Measurements from ENCODE around the gene FBN2.

Gene FBN2

DNA sequence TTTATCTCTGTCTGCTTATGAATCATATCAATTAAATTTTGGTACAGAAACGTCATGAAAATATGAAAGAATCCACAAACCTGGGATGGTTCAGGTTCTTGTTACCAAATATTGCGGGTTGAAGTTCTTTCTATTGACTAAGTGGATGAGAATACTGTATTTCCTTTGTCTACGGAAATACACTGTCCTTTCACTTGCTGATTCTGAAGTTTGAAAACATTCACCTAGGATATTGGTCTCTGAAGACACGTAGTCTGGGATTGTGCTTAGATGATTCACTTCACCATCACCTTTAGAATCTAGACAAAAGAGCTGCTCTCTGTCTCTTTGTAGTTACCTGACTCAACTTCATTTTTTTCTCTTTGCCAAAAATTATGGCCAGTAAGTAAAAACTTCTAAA is 222.4 kb downstream of the FBN2 start:
- H3K9me3 ChIP-seq (ENCODE audit: control insufficient read depth, low read length): no peaks in the 10 kb centered on the region
- H3K9ac ChIP-seq (ENCODE audit: low read length): no peak overlapping the region
- H3K4me1 ChIP-seq (ENCODE audit: control insufficient read depth, insufficient read depth, low read length): no peaks in the 10 kb centered on the region
- H3K27me3 ChIP-seq (ENCODE audit: control insufficient read depth, insufficient read depth, low read length): no peaks in the 10 kb centered on the region
- no peaks in the 10 kb centered on the region for H3K36me3 ChIP-seq (ENCODE audit: control insufficient read depth, insufficient read depth, low read length)
- H3K4me3 ChIP-seq (ENCODE audit: low read length): no peak overlapping the region

DNA sequence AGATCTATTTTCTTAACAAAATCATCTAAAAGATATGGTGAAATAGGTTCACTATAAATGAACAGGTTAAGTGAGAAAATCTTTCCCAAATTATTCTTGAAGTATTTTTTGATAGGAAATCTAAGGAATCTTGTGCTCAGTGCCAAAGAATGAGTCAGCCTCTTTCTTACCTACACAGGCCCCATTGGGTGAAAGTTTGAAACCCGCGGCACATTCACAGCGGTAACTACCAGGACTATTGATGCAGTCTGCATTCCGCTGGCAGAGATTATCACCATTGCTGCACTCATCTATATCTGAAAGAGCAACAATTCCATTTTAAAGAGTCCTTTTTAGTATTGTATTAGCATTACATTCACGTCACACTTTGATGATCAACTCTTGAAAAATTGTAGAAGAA is 232.7 kb downstream of the FBN2 start:
- H3K9ac ChIP-seq (ENCODE audit: low read length): no peak overlapping the region
- H3K4me1 ChIP-seq (ENCODE audit: control insufficient read depth, insufficient read depth, low read length): no peaks in the 10 kb centered on the region
- H3K4me3 ChIP-seq (ENCODE audit: low read length): no peak overlapping the region
- no peaks in the 10 kb centered on the region for H3K27me3 ChIP-seq (ENCODE audit: control insufficient read depth, insufficient read depth, low read length)
- no peaks in the 10 kb centered on the region for H3K36me3 ChIP-seq (ENCODE audit: control insufficient read depth, insufficient read depth, low read length)
- H3K9me3 ChIP-seq (ENCODE audit: control insufficient read depth, low read length): no peaks in the 10 kb centered on the region

DNA sequence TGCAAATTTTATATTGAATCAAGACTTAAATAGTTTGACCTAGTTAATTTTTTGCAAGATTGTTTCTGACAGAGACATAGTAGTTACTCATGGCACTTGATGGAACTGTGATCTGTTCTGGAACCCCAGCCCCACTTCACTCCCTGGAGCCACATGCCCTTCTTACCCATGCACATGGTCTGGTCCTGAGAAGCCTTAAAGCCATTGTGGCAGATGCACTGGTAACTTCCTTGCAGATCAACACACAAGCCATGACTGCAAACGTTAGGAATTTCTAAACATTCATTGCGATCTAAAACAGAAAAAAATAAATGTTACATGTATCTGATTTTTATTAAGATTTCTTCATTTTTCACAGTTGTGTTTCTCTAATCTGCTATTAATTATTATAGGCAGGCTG is 233.3 kb downstream of the FBN2 start:
- Histone ChIP-seq H3K9ac (ENCODE audit: low read length) (no peak overlapping the region), H3K27me3 (ENCODE audit: control insufficient read depth, insufficient read depth, low read length) (no peaks in the 10 kb centered on the region), H3K4me1 (ENCODE audit: control insufficient read depth, insufficient read depth, low read length) (no peaks in the 10 kb centered on the region), H3K4me3 (ENCODE audit: low read length) (no peak overlapping the region), H3K36me3 (ENCODE audit: control insufficient read depth, insufficient read depth, low read length) (no peaks in the 10 kb centered on the region), H3K9me3 (ENCODE audit: control insufficient read depth, low read length) (no peaks in the 10 kb centered on the region)

DNA sequence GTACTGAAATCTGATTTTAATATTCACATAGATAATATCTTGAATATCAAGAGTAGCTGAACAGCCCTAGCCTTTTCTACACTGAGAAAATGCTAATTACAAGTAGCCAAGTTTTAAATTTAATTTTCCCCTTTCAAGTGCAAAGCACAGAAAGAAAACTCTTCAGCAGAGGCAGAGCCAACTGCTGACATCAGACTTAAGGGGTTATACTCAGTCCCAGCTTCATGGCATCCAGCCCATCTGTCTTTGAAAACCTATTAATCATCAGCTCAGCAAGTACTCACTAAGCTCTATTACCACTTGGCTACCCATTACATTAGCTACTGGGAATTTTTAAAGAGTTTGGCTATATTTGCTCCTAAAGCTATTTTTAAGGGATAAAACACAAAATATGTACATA is 234.0 kb downstream of the FBN2 start:
- H3K9ac ChIP-seq (ENCODE audit: low read length): no peak overlapping the region

DNA sequence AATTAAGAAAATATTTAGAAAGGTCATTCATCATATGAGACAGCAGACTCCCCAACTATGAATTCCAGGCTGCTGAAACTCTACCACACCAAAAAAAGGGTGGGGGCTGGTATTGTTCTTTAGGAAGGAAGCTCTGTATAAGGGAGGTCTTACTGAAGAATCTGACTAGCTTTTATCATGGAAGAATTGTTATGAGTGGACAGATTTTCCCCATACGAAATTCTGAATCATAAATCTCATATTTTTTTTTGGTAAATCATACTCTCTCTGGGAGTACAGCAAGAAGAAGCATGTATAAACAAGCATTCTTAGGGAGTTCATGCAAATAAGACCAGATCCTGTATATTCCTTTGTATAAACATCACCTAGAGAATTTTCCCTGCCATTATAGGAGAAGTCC is 234.5 kb downstream of the FBN2 start:
- no peak overlapping the region for H3K9ac ChIP-seq (ENCODE audit: low read length)
- H3K27me3 ChIP-seq (ENCODE audit: control insufficient read depth, insufficient read depth, low read length): no peaks in the 10 kb centered on the region
- no peaks in the 10 kb centered on the region for H3K4me1 ChIP-seq (ENCODE audit: control insufficient read depth, insufficient read depth, low read length)
- H3K36me3 ChIP-seq (ENCODE audit: control insufficient read depth, insufficient read depth, low read length): no peaks in the 10 kb centered on the region
- H3K4me3 ChIP-seq (ENCODE audit: low read length): no peak overlapping the region
- H3K9me3 ChIP-seq (ENCODE audit: control insufficient read depth, low read length): no peaks in the 10 kb centered on the region

More for the DNA sequence above, 234.0 kb downstream of the FBN2 start:
- no peaks in the 10 kb centered on the region for H3K4me1 ChIP-seq (ENCODE audit: control insufficient read depth, insufficient read depth, low read length)
- H3K36me3 ChIP-seq (ENCODE audit: control insufficient read depth, insufficient read depth, low read length): no peaks in the 10 kb centered on the region
- H3K27me3 ChIP-seq (ENCODE audit: control insufficient read depth, insufficient read depth, low read length): no peaks in the 10 kb centered on the region
- no peak overlapping the region for H3K4me3 ChIP-seq (ENCODE audit: low read length)
- H3K9me3 ChIP-seq (ENCODE audit: control insufficient read depth, low read length): no peaks in the 10 kb centered on the region

DNA sequence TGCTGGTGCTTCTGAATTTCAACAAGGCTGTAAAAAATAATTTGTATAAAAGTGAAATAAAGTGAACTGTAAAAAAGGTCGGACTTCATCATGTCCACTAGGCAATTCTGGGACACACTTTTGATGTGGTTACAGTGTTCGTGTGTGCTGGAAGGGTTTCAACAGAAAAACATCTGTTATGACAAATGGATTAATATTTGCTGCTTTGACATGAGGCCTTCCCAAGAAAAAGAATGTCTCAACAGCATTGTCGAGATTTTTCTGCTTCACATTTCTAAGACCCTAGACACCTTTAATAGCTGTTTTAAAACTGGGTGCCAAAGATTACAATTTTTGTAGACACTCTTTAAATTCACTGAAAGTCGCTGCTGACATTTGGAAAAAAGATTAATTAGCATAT is 237.9 kb downstream of the FBN2 start:
- H3K4me3 ChIP-seq (ENCODE audit: low read length): no peak overlapping the region
- H3K36me3 ChIP-seq (ENCODE audit: control insufficient read depth, insufficient read depth, low read length): no peaks in the 10 kb centered on the region

DNA sequence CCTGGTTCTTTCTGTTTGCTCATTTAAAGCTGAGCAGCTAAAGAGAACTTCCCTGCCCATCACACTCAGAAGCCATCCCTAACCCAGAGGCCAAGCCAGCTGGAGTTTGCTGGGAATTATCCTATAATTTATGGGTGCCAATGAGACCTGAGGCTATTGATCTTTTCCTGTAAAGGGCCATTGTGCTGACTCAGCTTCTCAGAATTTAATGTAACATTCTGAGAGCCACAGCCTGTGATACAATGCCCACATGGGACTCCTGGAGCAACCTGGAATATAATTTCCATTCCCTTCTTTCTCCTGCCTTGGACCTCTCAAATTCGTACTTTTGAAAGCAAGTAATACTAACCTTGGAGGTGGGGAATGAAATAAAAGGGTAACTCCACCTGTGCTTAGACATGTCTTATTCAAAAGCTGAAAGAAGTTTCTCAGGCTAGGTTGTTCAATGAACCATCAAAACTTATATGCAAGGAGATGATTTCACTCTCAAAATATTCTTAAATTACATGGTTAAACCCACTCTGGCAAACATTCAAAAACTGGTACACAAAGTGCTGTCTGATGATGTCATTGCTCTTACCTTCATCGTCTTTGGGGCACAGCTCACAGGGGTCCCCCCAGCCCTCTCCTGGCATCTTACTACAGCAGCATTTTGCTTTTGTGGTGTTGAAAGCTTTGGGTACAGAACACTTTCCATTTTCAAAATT is 247.7 kb downstream of the FBN2 start:
- H3K4me3 ChIP-seq (ENCODE audit: low read length): no peak overlapping the region
- no peaks in the 10 kb centered on the region for H3K4me1 ChIP-seq (ENCODE audit: control insufficient read depth, insufficient read depth, low read length)
- no peaks in the 10 kb centered on the region for H3K9me3 ChIP-seq (ENCODE audit: control insufficient read depth, low read length)
- H3K27me3 ChIP-seq (ENCODE audit: control insufficient read depth, insufficient read depth, low read length): no peaks in the 10 kb centered on the region
- H3K9ac ChIP-seq (ENCODE audit: low read length): no peak overlapping the region
- no peaks in the 10 kb centered on the region for H3K36me3 ChIP-seq (ENCODE audit: control insufficient read depth, insufficient read depth, low read length)

More for the DNA sequence above, 237.9 kb downstream of the FBN2 start:
- H3K4me1 ChIP-seq (ENCODE audit: control insufficient read depth, insufficient read depth, low read length): no peaks in the 10 kb centered on the region
- H3K9ac ChIP-seq (ENCODE audit: low read length): no peak overlapping the region
- no peaks in the 10 kb centered on the region for H3K27me3 ChIP-seq (ENCODE audit: control insufficient read depth, insufficient read depth, low read length)
- H3K9me3 ChIP-seq (ENCODE audit: control insufficient read depth, low read length): no peaks in the 10 kb centered on the region

DNA sequence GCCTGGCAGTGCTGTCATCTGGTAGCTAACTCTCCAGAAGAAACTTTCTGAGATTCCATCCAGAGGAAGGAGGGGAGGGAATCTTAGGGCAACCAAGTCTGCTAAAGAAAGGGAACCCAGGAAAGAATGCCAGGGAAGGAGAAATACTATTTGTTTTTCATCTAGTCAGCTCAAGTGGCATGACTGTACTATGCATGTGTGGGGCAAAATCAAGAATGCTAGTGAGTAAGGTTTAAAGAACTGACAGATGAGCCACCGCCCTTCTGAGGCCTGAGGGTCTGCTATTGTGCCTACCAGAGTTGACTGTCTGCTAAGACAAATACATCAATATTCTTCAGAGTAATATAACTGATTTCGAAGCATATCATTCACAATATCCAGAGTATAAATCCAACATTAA is 250.3 kb downstream of the FBN2 start:
- Histone ChIP-seq H3K9ac (ENCODE audit: low read length) (no peak overlapping the region), H3K4me1 (ENCODE audit: control insufficient read depth, insufficient read depth, low read length) (no peaks in the 10 kb centered on the region), H3K4me3 (ENCODE audit: low read length) (no peak overlapping the region)

DNA sequence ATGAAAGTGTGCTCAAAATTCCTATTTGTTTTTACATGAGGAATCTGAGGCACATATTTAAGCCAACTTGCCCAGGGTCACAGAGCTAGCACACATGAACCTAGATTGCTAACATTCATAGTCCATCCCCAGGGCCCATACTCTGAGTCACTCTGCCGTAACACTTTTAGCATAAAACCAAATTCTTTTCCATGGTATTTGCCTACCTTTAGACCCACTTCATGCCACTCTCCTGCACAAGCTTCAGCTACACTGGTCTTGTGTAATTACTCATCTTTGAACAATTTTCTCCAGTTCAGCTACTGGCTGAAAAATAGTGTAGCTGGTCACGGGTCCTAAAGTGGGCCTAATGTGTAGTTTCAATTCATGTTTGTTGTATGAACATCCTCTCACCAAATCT is 253.8 kb downstream of the FBN2 start:
- Histone ChIP-seq H3K4me1 (ENCODE audit: control insufficient read depth, insufficient read depth, low read length) (no peaks in the 10 kb centered on the region), H3K4me3 (ENCODE audit: low read length) (no peak overlapping the region)

More for the DNA sequence above, 250.3 kb downstream of the FBN2 start:
- Histone ChIP-seq H3K36me3 (ENCODE audit: control insufficient read depth, insufficient read depth, low read length) (no peaks in the 10 kb centered on the region), H3K9me3 (ENCODE audit: control insufficient read depth, low read length) (no peaks in the 10 kb centered on the region), H3K27me3 (ENCODE audit: control insufficient read depth, insufficient read depth, low read length) (no peaks in the 10 kb centered on the region)

DNA sequence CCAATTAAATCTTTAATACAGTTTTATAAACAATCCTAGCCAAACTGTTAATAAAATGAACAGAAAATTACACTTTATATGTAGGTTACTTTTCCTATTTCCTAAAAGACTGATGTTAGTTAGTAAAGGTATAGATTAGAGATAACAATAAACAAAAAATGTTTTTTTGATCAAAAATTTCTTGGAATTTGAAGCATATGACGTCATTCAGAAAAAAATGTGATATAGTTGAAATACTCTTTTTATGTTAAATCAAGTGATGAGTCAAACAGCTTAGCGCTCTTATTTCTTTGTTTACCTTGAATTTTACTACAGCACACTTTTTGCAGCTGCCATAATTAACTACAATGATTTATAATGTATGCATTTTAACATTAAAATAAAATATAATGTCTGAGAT is 258.7 kb downstream of the FBN2 start:
- Histone ChIP-seq H3K27me3 (ENCODE audit: control insufficient read depth, insufficient read depth, low read length) (no peaks in the 10 kb centered on the region), H3K9ac (ENCODE audit: low read length) (no peak overlapping the region), H3K4me3 (ENCODE audit: low read length) (no peak overlapping the region), H3K4me1 (ENCODE audit: control insufficient read depth, insufficient read depth, low read length) (no peaks in the 10 kb centered on the region), H3K36me3 (ENCODE audit: control insufficient read depth, insufficient read depth, low read length) (no peaks in the 10 kb centered on the region), H3K9me3 (ENCODE audit: control insufficient read depth, low read length) (no peaks in the 10 kb centered on the region)

More for the DNA sequence above, 253.8 kb downstream of the FBN2 start:
- H3K36me3 ChIP-seq (ENCODE audit: control insufficient read depth, insufficient read depth, low read length): no peaks in the 10 kb centered on the region
- H3K27me3 ChIP-seq (ENCODE audit: control insufficient read depth, insufficient read depth, low read length): no peaks in the 10 kb centered on the region
- no peak overlapping the region for H3K9ac ChIP-seq (ENCODE audit: low read length)
- H3K9me3 ChIP-seq (ENCODE audit: control insufficient read depth, low read length): no peaks in the 10 kb centered on the region

DNA sequence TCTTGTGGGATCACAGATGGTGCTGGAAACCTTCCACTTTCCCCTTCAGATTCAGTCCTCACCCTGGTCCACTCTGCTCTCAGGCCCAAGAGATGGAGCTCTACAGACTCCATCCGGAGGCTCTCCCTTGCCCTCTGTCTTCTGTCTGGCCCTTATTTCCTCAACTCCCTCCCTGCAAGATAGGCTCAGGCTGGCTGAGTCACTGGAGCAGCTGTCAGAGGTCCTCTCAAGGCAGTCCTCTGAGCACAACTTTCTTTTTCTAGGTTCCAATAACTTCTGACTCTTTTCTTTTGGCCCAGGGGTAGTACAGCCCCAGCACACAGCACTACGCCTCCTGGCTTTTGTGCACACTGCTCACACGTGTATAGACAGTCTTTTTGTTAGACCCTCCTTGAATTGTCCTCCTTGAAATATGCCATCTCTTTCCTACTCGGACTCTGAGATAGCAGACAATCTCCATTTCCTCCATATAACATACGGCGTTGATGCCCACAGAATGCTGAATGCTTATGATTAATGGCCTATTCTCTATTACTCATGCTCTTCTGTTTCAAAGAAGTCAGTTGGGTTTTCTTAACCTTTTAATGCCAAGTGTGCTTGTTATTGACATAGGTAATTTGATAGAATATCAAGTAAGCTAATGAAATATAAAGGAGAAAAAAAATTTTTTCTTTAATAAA is 261.4 kb downstream of the FBN2 start:
- Histone ChIP-seq H3K27me3 (ENCODE audit: control insufficient read depth, insufficient read depth, low read length) (no peaks in the 10 kb centered on the region), H3K4me3 (ENCODE audit: low read length) (no peak overlapping the region), H3K9me3 (ENCODE audit: control insufficient read depth, low read length) (no peaks in the 10 kb centered on the region), H3K36me3 (ENCODE audit: control insufficient read depth, insufficient read depth, low read length) (no peaks in the 10 kb centered on the region), H3K4me1 (ENCODE audit: control insufficient read depth, insufficient read depth, low read length) (no peaks in the 10 kb centered on the region), H3K9ac (ENCODE audit: low read length) (no peak overlapping the region)

DNA sequence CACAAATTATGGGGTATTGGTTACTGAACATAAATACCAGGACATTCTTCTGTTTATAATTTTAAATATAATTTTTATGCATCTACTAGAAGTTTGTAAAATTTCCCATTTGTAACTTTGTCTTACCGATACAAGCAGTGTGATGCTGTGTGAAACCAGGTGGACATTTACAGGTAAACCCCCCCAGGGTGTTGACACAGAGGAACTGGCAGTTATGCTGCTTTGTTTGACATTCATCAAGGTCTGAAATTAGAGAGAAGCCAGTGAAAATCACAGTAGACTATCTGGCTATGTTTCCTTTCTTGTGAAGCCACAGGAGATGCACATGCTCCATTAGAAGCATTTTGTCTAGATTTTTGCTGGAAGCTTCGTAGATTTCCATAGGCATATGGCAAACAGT is 263.6 kb downstream of the FBN2 start:
- no peaks in the 10 kb centered on the region for H3K4me1 ChIP-seq (ENCODE audit: control insufficient read depth, insufficient read depth, low read length)
- H3K36me3 ChIP-seq (ENCODE audit: control insufficient read depth, insufficient read depth, low read length): no peaks in the 10 kb centered on the region
- no peaks in the 10 kb centered on the region for H3K9me3 ChIP-seq (ENCODE audit: control insufficient read depth, low read length)
- H3K27me3 ChIP-seq (ENCODE audit: control insufficient read depth, insufficient read depth, low read length): no peaks in the 10 kb centered on the region
- H3K4me3 ChIP-seq (ENCODE audit: low read length): no peak overlapping the region
- no peak overlapping the region for H3K9ac ChIP-seq (ENCODE audit: low read length)

Measured in mucosa of stomach (tissue), 1 donor.